GM19324 (cell line): Measurements from ENCODE around the gene NTRK3.
"Not testable (repeated sequence)": the region's sequence is repeated elsewhere in the genome, so short reads cannot be mapped to it uniquely, and the experiment has no call there.

Experiments
- ATAC-seq: cut with Tn5 transposase; IDR thresholded peaks from one replicate; pipeline ENCODE4 v1.9.1; 2021; ENCODE audit warnings: mild to moderate bottlenecking, moderate library complexity; ENCODE audit not compliant: unreplicated experiment, low FRiP score

NTRK3 gene

GRCh38 chr15:88042047-88042446 is 214.5 kb downstream of the NTRK3 start:
- no peak for ATAC-seq

- no peak for ATAC-seq
These were observed 216.0 kb downstream of the NTRK3 start for GRCh38 chr15:88040516-88040915.

DNA sequence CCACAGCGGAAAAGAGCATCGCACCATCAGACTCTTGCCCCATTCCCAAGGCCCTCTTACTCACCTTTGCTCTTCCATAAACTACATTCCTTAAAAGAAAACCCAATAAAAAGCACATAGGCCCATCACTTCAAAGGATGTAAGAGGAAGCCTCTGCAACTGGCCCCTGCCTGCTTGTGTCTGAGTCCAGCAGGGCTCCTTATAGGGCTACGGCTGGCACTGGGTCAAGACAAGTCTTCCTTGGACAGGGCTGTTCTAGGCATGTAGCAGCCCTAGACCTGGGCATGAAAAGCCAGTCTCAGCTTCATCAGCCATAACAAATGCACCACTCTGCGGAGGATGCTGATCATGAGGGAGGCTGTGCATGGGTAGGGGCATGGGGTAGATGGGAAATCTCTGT is 218.3 kb downstream of the NTRK3 start:
- no peak for ATAC-seq

- ATAC-seq, result no peak
These were observed 220.2 kb downstream of the NTRK3 start for GRCh38 chr15:88036154-88036839.

DNA sequence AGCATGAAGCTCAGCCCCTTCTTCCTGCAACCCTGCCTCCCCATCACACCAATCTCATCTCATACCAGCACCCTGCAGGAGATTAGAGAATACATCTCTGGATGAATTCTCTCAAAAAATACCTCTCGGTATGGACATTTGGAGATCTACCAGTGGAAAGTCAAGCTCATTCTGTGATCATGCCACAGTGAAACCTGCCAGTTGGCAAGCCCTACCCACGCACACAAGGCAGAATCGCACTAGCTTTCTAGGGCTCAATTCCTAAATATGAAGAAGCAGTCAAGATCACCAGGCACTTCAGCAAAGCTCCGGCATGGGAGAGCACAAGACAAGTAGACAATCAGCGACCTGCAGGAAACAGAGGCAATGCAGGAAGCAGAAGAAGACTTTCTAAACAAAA is 221.2 kb downstream of the NTRK3 start:
- ATAC-seq, result no peak

DNA sequence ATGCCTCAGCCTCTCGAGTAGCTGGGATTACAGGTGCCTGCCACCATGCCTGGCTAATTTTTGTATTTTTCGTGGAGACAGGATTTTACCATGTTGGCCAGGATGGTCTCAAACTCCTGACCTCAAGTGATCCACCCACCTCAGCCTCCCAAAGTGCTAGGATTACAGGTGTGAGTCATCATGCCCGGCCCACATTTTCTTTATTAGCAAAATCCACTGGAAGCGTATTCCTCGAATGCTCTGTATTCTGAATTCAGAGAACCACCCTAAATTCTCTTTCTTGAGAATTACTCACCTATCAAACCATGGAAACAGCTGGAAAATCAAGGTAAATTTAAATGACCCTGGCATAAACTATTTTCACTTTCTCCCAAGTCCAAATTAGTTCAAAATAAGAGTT is 223.1 kb downstream of the NTRK3 start:
- ATAC-seq, result not testable (repeated sequence)

DNA sequence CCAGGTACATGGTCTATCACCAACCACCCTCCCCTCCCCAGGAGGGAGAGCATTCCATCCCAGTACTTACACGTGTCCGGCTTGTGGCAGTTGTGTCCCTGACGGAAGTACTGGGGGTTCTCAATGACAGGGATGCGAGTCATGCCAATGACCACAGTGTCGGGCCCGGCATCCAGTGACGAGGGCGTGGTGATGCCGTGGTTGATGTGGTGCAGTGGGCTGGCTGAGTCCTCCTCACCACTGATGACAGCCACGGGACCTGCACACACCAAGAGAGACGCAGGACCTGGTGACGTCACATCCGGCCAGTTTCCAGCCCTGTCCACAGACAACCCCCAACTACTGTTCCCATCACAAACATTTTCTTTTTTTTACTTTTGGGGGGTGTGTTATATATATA is 223.8 kb downstream of the NTRK3 start:
- no peak for ATAC-seq

DNA sequence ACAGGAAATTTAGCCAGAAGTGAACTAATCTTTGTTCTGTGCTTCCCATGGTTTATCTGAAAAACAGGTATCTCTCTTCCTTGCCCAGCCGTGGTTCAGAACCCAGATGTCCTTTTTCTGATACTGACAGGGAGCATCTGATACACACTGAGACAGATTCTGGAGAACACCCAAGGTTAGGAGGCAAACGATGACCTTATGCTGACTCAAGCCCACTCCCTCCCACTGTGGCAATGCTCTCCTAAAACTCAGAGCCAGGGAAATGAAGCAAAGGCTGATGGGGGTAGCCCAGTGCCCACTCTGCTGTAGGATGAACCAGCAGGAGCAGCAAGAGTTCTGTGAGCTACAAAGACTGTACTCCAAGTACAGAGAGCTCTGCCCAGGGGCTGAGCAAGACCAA is 225.1 kb downstream of the NTRK3 start:
- no peak for ATAC-seq

GRCh38 chr15:88029696-88030095 is 226.8 kb downstream of the NTRK3 start:
- no peak for ATAC-seq

DNA sequence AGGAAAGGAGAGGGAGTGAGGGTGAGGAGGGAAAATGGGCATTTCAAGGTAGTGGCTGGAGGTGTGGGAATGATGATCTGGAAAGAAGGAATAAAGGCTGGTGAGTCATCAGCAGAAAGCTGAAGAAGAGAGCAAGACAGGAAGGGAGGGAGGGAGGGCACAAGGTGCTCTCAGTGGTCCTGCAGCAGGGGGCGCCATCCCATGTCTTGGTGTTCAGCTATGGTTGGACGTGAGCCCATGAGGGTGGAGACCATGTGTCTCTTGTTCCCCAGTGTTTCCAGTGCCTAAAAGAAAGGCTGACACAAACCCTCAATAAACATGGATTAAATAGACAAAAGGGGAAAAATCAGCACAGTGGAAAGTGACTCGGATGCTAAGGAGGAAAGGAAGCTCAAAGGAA is 228.5 kb downstream of the NTRK3 start:
- ATAC-seq, result no peak

GRCh38 chr15:88023914-88024313 is 232.6 kb downstream of the NTRK3 start:
- ATAC-seq, result no peak

DNA sequence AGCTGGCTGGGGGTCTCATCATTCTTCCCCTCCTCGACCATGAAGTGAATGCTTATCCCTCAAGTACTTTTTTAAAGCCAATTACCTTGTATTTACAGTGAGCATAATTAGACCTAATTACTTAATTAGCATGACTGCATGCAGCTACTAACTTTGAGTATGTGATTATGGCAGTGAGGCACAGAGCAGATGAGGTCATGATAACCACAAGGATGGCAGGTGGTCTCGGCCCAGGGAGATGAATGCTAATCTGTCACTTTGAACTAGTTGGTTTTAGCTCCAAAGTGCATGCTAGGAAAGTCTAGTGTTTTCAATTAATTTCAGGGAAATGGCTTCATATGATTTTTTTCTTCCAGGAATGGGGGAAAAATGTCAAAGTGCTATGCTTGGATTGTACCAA is 233.8 kb downstream of the NTRK3 start:
- ATAC-seq, result no peak

- ATAC-seq, result no peak
These were observed 234.9 kb downstream of the NTRK3 start for GRCh38 chr15:88021601-88022000.

GRCh38 chr15:88020806-88021205 is 235.7 kb downstream of the NTRK3 start:
- no peak for ATAC-seq

GRCh38 chr15:88019656-88020055 is 236.9 kb downstream of the NTRK3 start:
- ATAC-seq, result no peak

- ATAC-seq, result no peak
These were observed 237.5 kb downstream of the NTRK3 start for GRCh38 chr15:88018869-88019641.

- no peak for ATAC-seq
These were observed 238.8 kb downstream of the NTRK3 start for GRCh38 chr15:88017753-88018152.

- no peak for ATAC-seq
These were observed 240.1 kb downstream of the NTRK3 start for GRCh38 chr15:88016406-88016805.

- no peak for ATAC-seq
These were observed 241.2 kb downstream of the NTRK3 start for GRCh38 chr15:88015228-88015860.

- no peak for ATAC-seq
These were observed 241.9 kb downstream of the NTRK3 start for GRCh38 chr15:88014454-88015160.

- ATAC-seq, result no peak
These were observed 243.4 kb downstream of the NTRK3 start for GRCh38 chr15:88013111-88013510.
